ENCODE data around the gene PLPPR5. TPM values are rescaled to one million over a fixed set of nuclear protein-coding genes. Genes with fewer than 3 reads are reported as not detected.
"Not testable (repeated sequence)": the region's sequence is repeated elsewhere in the genome, so short reads cannot be mapped to it uniquely, and the experiment has no call there.

The PLPPR5 gene
- total RNA-seq, 1 donor, result not detected

- H3K4me1 ChIP-seq (ENCODE audit: insufficient read depth, low read length), result no peaks in the 10 kb centered on the region
- no peak overlapping the region for H3K4me3 ChIP-seq (ENCODE audit: insufficient read depth, low read length)
- H2AFZ ChIP-seq (ENCODE audit: low read length), result no peak overlapping the region
- no peaks in the 10 kb centered on the region for H3K9me3 ChIP-seq (ENCODE audit: low read depth, low read length)
- TF ChIP-seq, protein P1, sequence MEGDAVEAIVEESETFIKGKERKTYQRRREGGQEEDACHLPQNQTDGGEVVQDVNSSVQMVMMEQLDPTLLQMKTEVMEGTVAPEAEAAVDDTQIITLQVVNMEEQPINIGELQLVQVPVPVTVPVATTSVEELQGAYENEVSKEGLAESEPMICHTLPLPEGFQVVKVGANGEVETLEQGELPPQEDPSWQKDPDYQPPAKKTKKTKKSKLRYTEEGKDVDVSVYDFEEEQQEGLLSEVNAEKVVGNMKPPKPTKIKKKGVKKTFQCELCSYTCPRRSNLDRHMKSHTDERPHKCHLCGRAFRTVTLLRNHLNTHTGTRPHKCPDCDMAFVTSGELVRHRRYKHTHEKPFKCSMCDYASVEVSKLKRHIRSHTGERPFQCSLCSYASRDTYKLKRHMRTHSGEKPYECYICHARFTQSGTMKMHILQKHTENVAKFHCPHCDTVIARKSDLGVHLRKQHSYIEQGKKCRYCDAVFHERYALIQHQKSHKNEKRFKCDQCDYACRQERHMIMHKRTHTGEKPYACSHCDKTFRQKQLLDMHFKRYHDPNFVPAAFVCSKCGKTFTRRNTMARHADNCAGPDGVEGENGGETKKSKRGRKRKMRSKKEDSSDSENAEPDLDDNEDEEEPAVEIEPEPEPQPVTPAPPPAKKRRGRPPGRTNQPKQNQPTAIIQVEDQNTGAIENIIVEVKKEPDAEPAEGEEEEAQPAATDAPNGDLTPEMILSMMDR (IDR thresholded peaks at IDR 0.05; ENCODE audit: extremely low read depth, low read depth, low read length), result no peak
- peak; percentile 38 for DNase-seq (ENCODE audit: insufficient read length, low spot score, missing footprints)
- H3K4me2 ChIP-seq (ENCODE audit: insufficient read depth, low read length), result no peak overlapping the region
- H4K20me1 ChIP-seq (ENCODE audit: insufficient read depth, low read length), result no peaks in the 10 kb centered on the region
- no peak overlapping the region for H3K27ac ChIP-seq (ENCODE audit: low read depth, low read length)
- no peaks in the 10 kb centered on the region for H3K36me3 ChIP-seq (ENCODE audit: insufficient read depth, low read length)
- H3K79me2 ChIP-seq (ENCODE audit: insufficient read depth, low read length), result no peaks in the 10 kb centered on the region
- no peaks in the 10 kb centered on the region for H3K27me3 ChIP-seq (ENCODE audit: insufficient read depth, low read length)
These were observed 117.2 kb downstream of the PLPPR5 start for GRCh38 chr1:98887507-98887906.

GRCh38 chr1:98884864-98885263, 119.8 kb downstream of the PLPPR5 start:
- no peaks in the 10 kb centered on the region for H4K20me1 ChIP-seq (ENCODE audit: insufficient read depth, low read length)
- H3K4me3 ChIP-seq (ENCODE audit: insufficient read depth, low read length), result no peak overlapping the region
- no peak overlapping the region for H3K27ac ChIP-seq (ENCODE audit: low read depth, low read length)
- H3K36me3 ChIP-seq (ENCODE audit: insufficient read depth, low read length), result no peaks in the 10 kb centered on the region
- TF ChIP-seq, protein P1 (IDR thresholded peaks at IDR 0.05; ENCODE audit: extremely low read depth, low read depth, low read length), result peak; percentile 15
- H3K9me3 ChIP-seq (ENCODE audit: low read depth, low read length), result no peaks in the 10 kb centered on the region
- no peaks in the 10 kb centered on the region for H3K79me2 ChIP-seq (ENCODE audit: insufficient read depth, low read length)
- H3K4me2 ChIP-seq (ENCODE audit: insufficient read depth, low read length), result no peak overlapping the region
- H2AFZ ChIP-seq (ENCODE audit: low read length), result no peak overlapping the region
- H3K27me3 ChIP-seq (ENCODE audit: insufficient read depth, low read length), result no peaks in the 10 kb centered on the region
- DNase-seq (ENCODE audit: insufficient read length, low spot score, missing footprints), result no peak
- no peaks in the 10 kb centered on the region for H3K4me1 ChIP-seq (ENCODE audit: insufficient read depth, low read length)

- no peak overlapping the region for H2AFZ ChIP-seq (ENCODE audit: low read length)
- H3K4me2 ChIP-seq (ENCODE audit: insufficient read depth, low read length), result no peak overlapping the region
- H3K9me3 ChIP-seq (ENCODE audit: low read depth, low read length), result no peaks in the 10 kb centered on the region
- no peak overlapping the region for H3K4me3 ChIP-seq (ENCODE audit: insufficient read depth, low read length)
- H3K4me1 ChIP-seq (ENCODE audit: insufficient read depth, low read length), result no peaks in the 10 kb centered on the region
- no peak for DNase-seq (ENCODE audit: insufficient read length, low spot score, missing footprints)
- TF ChIP-seq, protein P1 (IDR thresholded peaks at IDR 0.05; ENCODE audit: extremely low read depth, low read depth, low read length), result no peak
- H3K79me2 ChIP-seq (ENCODE audit: insufficient read depth, low read length), result no peaks in the 10 kb centered on the region
- no peaks in the 10 kb centered on the region for H3K36me3 ChIP-seq (ENCODE audit: insufficient read depth, low read length)
- H3K27me3 ChIP-seq (ENCODE audit: insufficient read depth, low read length), result no peaks in the 10 kb centered on the region
- no peaks in the 10 kb centered on the region for H4K20me1 ChIP-seq (ENCODE audit: insufficient read depth, low read length)
- H3K27ac ChIP-seq (ENCODE audit: low read depth, low read length), result no peak overlapping the region
These were observed 122.8 kb downstream of the PLPPR5 start for GRCh38 chr1:98881901-98882300.

GRCh38 chr1:98881234-98881633, 123.4 kb downstream of the PLPPR5 start:
- H3K4me2 ChIP-seq (ENCODE audit: insufficient read depth, low read length); H3K4me1 ChIP-seq (ENCODE audit: insufficient read depth, low read length); H3K27me3 ChIP-seq (ENCODE audit: insufficient read depth, low read length); H3K4me3 ChIP-seq (ENCODE audit: insufficient read depth, low read length); H3K27ac ChIP-seq (ENCODE audit: low read depth, low read length); H3K36me3 ChIP-seq (ENCODE audit: insufficient read depth, low read length); H3K9me3 ChIP-seq (ENCODE audit: low read depth, low read length); H2AFZ ChIP-seq (ENCODE audit: low read length); DNase-seq (ENCODE audit: insufficient read length, low spot score, missing footprints); H3K79me2 ChIP-seq (ENCODE audit: insufficient read depth, low read length); H4K20me1 ChIP-seq (ENCODE audit: insufficient read depth, low read length): not testable (repeated sequence)

All from osteoblast (primary cell).